ENCODE results near the gene GPRIN3.

DNA sequence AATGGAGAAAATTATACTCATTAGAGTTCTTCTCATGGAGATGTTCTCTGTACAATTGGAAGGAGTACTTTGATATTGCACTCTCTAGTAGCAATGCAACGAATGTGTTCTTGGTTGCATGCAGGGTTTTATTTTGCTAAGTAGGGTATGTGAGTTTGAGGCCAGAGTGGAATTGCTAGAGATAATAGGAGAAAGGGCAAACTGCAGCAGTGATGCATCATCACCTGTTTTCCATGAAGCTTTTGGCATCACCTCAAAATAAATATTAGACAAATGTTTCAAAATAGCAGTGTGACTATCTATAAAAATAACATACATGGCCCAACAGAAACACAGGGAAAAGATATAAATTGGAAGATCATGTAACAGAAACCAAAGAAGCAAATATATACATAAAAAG, 103.0 kb downstream of the GPRIN3 start:
- TF ChIP-seq, protein P1, sequence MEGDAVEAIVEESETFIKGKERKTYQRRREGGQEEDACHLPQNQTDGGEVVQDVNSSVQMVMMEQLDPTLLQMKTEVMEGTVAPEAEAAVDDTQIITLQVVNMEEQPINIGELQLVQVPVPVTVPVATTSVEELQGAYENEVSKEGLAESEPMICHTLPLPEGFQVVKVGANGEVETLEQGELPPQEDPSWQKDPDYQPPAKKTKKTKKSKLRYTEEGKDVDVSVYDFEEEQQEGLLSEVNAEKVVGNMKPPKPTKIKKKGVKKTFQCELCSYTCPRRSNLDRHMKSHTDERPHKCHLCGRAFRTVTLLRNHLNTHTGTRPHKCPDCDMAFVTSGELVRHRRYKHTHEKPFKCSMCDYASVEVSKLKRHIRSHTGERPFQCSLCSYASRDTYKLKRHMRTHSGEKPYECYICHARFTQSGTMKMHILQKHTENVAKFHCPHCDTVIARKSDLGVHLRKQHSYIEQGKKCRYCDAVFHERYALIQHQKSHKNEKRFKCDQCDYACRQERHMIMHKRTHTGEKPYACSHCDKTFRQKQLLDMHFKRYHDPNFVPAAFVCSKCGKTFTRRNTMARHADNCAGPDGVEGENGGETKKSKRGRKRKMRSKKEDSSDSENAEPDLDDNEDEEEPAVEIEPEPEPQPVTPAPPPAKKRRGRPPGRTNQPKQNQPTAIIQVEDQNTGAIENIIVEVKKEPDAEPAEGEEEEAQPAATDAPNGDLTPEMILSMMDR (IDR thresholded peaks at IDR 0.05; ENCODE audit: borderline replicate concordance, extremely low read depth, low read length, poor library complexity, severe bottlenecking) = no peak
- no peak for TF ChIP-seq EZH2 (IDR thresholded peaks at IDR 0.05; ENCODE audit: borderline replicate concordance, low read depth, low read length, severe bottlenecking)

Measured in DND-41 (cell line).